NB4 (cell line): ENCODE data around the gene PROB1.
"Not testable (repeated sequence)": the region's sequence is repeated elsewhere in the genome, so short reads cannot be mapped to it uniquely, and the experiment has no call there.

ENCODE experiments used
- DNase-seq: peaks from one replicate; pipeline ENCODE4 v3.0.0; 2010; ENCODE audit warnings: low read depth
- H3K4me3 ChIP-seq: one replicate; pipeline ENCODE4 v1.5.1; 2011; ENCODE audit warnings: mild to moderate bottlenecking, low read depth, low read length, moderate library complexity
- MYC ChIP-seq: IDR thresholded peaks from 2 replicates; pipeline ENCODE4 v1.6.1; 2011; ENCODE audit warnings: low read depth, low read length
- POLR2A ChIP-seq: IDR thresholded peaks from 2 replicates; pipeline ENCODE4 v1.6.1; 2011; ENCODE audit warnings: mild to moderate bottlenecking; ENCODE audit not compliant: insufficient read length; ENCODE audit errors: extremely low read depth
- TF ChIP-seq, protein P1 (sequence below): IDR thresholded peaks from one replicate; pipeline ENCODE4 v1.5.1; 2012; ENCODE audit warnings: low read depth, low read length
- TF ChIP-seq, protein P2 (sequence below): IDR thresholded peaks from 2 replicates; pipeline ENCODE4 v1.6.1; 2011; ENCODE audit warnings: low read depth, low read length

PROB1 gene, protein sequence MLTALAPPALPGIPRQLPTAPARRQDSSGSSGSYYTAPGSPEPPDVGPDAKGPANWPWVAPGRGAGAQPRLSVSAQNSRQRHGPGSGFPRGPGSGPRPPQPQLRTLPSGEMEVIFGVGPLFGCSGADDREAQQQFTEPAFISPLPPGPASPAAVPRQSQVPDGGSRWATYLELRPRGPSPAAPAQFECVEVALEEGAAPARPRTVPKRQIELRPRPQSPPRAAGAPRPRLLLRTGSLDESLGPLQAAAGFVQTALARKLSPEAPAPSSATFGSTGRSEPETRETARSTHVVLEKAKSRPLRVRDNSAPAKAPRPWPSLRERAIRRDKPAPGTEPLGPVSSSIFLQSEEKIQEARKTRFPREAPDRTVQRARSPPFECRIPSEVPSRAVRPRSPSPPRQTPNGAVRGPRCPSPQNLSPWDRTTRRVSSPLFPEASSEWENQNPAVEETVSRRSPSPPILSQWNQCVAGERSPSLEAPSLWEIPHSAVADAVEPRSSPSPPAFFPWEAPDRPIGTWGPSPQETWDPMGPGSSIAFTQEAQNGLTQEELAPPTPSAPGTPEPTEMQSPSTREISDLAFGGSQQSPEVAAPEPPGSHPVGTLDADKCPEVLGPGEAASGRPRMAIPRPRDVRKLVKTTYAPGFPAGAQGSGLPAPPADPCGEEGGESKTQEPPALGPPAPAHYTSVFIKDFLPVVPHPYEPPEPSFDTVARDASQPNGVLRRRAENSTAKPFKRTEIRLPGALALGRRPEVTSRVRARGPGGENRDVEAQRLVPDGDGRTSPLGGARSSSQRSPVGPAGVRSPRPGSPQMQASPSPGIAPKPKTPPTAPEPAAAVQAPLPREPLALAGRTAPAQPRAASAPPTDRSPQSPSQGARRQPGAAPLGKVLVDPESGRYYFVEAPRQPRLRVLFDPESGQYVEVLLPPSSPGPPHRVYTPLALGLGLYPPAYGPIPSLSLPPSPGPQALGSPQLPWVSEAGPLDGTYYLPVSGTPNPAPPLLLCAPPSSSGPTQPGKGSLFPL

DNA sequence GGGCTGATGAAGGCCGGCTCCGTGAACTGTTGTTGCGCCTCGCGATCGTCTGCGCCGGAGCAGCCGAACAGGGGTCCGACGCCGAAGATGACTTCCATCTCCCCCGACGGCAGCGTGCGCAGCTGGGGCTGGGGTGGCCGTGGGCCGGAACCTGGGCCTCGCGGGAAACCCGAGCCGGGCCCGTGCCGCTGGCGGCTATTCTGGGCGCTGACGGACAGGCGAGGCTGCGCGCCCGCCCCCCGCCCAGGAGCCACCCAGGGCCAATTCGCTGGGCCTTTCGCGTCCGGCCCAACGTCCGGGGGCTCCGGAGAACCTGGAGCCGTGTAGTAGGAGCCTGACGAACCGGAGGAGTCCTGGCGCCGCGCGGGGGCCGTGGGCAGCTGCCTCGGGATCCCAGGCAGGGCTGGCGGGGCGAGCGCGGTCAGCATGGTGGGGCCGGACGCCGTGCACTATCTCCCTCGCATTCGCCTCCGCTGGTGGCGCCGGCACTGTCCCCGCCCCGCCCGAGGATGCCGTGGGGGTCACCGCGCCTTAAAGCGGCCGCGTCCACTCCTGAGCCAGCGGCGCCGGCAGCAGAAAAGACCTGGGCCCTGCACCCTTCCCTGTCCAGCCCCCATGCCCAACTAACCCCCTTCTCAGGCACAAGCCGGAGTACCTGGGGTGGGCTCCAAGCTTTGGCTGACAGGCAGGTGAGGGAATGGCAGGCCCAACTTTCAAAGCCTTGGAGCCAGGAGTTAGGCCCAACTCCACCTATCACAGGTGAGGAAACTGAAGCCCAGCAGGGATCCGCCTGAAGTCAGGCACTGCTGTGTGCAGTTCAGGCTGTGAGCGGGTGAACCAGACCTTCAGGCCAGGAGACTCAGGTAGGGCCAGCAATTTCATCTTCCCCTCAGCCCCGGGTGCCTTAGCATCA lies at the start of gene PROB1:
Gene PROB1 (minus strand): TSS at position 451 of the 913 bp plus-strand sequence. CDS start 23 bp downstream, at position 428.
- H3K4me3 ChIP-seq = no peak within 1 kb of the TSS
- TF ChIP-seq POLR2A (no peak), MYC (no peak)
- TF ChIP-seq, protein P1, sequence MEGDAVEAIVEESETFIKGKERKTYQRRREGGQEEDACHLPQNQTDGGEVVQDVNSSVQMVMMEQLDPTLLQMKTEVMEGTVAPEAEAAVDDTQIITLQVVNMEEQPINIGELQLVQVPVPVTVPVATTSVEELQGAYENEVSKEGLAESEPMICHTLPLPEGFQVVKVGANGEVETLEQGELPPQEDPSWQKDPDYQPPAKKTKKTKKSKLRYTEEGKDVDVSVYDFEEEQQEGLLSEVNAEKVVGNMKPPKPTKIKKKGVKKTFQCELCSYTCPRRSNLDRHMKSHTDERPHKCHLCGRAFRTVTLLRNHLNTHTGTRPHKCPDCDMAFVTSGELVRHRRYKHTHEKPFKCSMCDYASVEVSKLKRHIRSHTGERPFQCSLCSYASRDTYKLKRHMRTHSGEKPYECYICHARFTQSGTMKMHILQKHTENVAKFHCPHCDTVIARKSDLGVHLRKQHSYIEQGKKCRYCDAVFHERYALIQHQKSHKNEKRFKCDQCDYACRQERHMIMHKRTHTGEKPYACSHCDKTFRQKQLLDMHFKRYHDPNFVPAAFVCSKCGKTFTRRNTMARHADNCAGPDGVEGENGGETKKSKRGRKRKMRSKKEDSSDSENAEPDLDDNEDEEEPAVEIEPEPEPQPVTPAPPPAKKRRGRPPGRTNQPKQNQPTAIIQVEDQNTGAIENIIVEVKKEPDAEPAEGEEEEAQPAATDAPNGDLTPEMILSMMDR = no peak
- TF ChIP-seq, protein P2, sequence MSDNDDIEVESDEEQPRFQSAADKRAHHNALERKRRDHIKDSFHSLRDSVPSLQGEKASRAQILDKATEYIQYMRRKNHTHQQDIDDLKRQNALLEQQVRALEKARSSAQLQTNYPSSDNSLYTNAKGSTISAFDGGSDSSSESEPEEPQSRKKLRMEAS = no peak
- no peak for DNase-seq

DNA sequence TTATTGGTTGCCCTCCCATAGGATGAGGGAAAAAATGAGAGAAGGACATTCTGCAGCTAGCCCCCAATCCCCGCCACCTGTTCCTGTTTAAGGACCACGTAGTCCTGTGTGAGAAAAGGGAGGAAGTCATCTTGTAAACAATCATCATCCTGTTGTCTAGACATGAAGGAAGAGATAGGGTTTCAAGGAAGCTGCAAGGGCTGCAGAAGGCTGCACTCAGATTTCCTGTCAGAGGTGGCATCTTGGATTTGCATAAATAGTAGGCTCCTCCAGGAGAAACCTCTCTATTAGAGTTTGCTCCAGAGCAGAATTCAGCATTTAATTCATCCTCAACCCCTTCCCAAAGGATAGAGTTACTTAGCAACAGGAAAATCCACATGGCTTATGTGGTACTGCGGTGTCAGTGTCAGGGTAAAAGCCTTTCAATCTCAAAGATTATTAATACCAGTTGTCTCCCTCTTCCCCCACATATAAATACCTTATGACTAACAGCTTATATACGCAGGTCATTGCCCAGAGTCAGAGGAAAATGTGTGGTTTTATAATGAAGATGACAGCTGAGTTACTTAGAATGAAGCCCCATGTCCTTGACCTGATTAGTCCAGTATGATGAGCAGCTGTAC lies 49.0 kb upstream of the PROB1 start:
- no peak for DNase-seq
- TF ChIP-seq, protein P2 = no peak
- TF ChIP-seq, protein P1 = no peak
- TF ChIP-seq MYC (no peak), POLR2A (no peak)
- no peak overlapping the region for H3K4me3 ChIP-seq

DNA sequence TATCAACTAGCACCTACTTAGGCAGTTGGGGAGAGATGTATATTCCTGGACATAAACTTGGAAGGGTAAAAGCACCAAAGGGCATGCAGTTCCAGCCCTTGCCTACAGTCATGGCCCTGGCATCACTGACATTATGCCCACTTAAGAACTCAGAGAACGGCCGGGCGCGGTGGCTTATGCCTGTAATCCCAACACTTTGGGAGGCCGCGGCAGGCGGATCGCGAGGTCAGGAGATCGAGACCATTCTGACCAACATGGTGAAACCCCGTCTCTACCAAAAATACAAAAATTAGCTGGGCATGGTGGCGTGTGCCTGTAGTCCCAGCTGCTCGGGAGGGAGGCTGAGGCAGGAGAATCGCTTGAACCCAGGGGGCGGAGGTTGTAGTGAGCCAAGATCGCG lies 45.5 kb upstream of the PROB1 start:
- DNase-seq, H3K4me3 ChIP-seq: not testable (repeated sequence)

DNA sequence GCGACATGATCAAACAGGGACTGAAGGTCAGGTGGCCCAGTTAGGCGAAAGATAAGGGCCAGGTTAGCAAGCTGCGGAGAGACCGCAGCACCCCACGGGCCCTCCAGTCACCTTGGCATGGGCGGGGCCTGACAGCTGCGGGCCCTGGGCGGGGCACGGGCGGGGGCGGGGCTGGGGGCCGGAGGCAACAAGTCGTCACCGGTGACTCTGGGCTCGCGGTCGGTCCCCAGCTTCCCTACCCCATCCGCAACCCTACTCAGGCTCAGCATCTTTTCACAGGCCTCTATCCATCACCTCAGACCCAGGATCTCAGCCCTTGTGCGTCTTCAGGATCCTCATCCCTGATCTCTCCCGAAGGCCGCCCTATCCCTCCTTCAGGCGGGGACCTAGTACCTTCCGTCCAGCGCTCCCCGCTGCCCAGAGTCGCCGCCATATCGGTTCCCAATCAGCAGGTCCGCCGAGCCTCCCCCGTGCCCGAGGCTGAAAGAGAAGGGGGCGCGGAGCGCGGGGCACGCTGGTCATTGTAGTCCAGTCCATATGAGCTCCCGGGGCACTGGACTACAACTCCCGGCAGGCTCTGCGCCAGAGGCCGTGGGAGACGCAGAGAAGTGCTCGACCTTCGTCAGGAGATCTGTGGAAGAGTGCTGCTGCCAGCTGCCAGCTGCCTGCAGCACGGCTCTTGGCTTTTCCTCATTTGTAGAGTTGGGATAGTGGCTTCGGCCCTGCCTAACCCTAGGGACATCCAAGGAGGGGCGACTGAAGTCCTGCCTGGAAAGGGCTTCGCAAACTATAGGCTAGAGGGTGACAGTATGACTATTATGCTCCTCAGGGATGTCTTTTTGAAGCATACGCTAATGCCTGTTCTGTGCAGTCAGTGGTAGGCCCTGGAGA lies 44.4 kb upstream of the PROB1 start, which contains the start of gene DNAJC18:
Gene DNAJC18 (minus strand): TSS at position 513 of the 891 bp plus-strand sequence. CDS start 80 bp downstream, at position 433.
- TF ChIP-seq, protein P1 = no peak
- TF ChIP-seq, protein P2 = no peak
- TF ChIP-seq MYC (no peak), POLR2A (no peak)
- DNase-seq = peak; percentile 82
- H3K4me3 ChIP-seq = peak within 1 kb of the TSS; percentile 72

DNA sequence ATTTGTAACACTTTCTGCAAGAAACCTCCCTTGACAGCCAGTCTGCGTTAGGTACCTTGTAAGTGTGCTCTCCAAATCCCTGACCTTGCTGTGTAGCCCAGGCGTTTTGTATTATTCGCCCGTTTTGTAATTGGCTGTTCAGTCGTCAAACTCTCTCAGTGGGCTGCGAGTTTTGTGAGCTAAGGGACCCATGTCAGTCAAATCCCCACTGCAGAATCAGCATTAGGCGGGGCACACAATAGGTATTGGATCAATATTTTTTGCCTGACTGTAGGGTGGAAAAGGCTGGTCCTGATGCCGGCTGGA lies 43.8 kb upstream of the PROB1 start:
- peak overlapping the region; percentile 28 for H3K4me3 ChIP-seq
- no peak for TF ChIP-seq POLR2A
- TF ChIP-seq, protein P2 = no peak
- TF ChIP-seq, protein P1 = no peak
- TF ChIP-seq MYC = no peak
- DNase-seq = no peak
